ENCODE results near the gene PRDX3. TPM values are rescaled to one million over a fixed set of nuclear protein-coding genes. Genes with fewer than 3 reads are reported as not detected.

PRDX3 gene
- total RNA-seq, 2 donors from 2014 or later = 153 to 173 TPM

DNA sequence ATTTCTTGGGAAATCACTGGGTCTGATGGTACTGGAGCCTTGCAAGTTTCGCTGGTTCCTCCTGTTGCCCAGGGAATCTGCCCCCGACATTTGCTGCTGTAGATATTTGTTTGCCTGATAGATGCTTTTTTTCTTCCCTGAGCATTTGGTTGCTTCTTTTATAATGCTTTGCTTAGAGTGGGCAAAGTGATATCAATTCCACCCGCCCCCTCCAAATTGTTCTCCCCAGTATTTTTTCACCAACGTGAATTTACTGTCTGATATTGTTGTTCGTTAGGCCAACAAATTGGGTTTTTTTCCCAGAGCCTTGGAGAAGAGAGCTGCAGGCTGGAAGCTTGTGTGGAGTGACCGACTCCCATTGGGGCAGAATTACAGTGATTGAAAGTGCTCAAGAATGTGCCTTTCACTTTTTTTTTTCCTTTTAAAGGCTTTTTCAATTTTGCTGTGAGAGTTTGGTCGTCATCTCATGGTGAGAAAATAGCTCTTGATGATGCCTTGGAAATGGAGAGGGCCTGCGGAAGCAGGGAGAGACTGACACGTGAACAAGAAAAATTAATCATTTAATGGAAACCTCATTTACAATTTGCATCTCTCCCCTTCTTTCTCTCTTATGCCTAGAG lies 31.2 kb upstream of the PRDX3 start:
- Histone ChIP-seq H3K36me3 (ENCODE audit: control insufficient read depth, insufficient read depth, low read length) (no peaks in the 10 kb centered on the region), H3K4me3 (ENCODE audit: low read length) (no peak overlapping the region), H3K27me3 (ENCODE audit: control insufficient read depth, insufficient read depth, low read length, poor library complexity, severe bottlenecking) (peaks cover 15% of the 10 kb centered on the region), H3K27ac (ENCODE audit: low read depth, low read length) (no peak overlapping the region), H3K9ac (ENCODE audit: extremely low read depth, low read length, poor library complexity, severe bottlenecking) (no peak overlapping the region), H3K4me1 (ENCODE audit: control insufficient read depth, insufficient read depth, low read length) (peaks cover 12% of the 10 kb centered on the region), H3K9me3 (ENCODE audit: control insufficient read depth, low read length) (no peaks in the 10 kb centered on the region)
- Mint-ChIP-seq H3K9me3 (no peaks in the 10 kb centered on the region), H3K4me1 (peaks cover 43% of the 10 kb centered on the region), H3K4me3 (peak overlapping the region; percentile 66), H3K27ac (no peak overlapping the region), H3K27me3 (ENCODE audit: insufficient read depth) (peaks cover 18% of the 10 kb centered on the region), H3K36me3 (ENCODE audit: low read depth) (no peaks in the 10 kb centered on the region)
- DNase-seq = no peak
- 27 to 39% methylated on average over 3 to 9 of the region's 9 CpGs for WGBS, 2 experiments (ENCODE audit: insufficient coverage in 1 of 2, insufficient read length in 1 of 2)
- TF ChIP-seq, protein P1, sequence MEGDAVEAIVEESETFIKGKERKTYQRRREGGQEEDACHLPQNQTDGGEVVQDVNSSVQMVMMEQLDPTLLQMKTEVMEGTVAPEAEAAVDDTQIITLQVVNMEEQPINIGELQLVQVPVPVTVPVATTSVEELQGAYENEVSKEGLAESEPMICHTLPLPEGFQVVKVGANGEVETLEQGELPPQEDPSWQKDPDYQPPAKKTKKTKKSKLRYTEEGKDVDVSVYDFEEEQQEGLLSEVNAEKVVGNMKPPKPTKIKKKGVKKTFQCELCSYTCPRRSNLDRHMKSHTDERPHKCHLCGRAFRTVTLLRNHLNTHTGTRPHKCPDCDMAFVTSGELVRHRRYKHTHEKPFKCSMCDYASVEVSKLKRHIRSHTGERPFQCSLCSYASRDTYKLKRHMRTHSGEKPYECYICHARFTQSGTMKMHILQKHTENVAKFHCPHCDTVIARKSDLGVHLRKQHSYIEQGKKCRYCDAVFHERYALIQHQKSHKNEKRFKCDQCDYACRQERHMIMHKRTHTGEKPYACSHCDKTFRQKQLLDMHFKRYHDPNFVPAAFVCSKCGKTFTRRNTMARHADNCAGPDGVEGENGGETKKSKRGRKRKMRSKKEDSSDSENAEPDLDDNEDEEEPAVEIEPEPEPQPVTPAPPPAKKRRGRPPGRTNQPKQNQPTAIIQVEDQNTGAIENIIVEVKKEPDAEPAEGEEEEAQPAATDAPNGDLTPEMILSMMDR (conservative IDR thresholded peaks at IDR 0.05) = peak; percentile 23

DNA sequence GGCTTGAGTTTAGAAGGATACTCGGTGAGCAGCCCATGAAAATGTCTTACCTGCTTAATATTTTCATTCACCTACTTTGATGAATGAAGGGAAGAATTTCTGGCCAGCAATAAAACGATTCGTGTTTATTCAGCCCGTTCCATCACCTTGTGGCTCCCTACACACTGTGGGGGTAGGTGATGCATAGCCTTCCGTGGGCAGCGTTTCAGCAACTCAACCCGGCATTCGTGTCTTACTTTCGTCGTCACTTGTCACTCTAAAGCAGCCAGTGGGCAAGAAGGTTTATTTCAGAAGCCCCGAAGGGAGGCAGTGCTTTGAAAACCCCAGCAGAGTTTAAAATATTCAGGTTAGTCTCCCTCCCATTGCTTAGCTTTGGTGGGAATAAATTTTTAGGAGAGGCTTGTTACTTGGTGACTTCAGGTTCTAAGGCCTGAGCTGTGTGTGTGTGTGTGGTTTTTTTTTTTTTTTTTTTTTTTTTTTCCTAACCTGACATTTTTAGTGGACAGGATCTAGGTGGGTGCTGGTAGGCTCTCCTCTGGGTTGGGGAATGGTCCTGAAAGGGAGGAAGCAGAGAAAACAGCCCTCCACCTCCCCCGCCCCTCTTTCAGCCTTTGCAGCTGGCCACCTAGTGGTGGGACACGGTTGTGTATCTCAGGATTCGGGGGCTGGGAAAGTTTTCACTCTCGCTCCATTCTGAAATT lies 30.6 kb upstream of the PRDX3 start:
- Histone ChIP-seq H3K27ac (ENCODE audit: low read depth, low read length) (no peak overlapping the region), H3K9ac (ENCODE audit: extremely low read depth, low read length, poor library complexity, severe bottlenecking) (no peak overlapping the region)

DNA sequence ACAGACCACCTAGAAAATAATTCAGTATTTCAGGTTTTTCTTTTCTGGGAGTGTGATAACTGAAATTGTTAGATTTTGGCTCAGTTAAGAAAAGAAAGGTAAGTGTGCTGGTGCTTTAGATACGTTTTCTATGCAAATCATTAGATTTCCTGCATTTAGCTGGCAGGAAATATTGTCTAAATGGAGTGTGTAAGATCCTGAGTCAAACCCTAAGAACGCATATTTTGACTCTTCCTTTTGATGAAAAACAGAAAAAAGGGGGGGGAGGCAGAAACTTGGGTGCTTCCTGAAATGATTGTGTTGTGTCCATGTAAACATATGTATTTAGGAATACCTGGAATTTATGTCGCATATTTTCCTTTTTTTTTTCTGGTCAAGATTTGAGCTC lies 29.9 kb upstream of the PRDX3 start:
- Histone ChIP-seq H3K27ac (ENCODE audit: low read depth, low read length) (no peak overlapping the region), H3K9me3 (ENCODE audit: control insufficient read depth, low read length) (no peaks in the 10 kb centered on the region), H3K4me3 (ENCODE audit: low read length) (peak overlapping the region; percentile 86), H3K36me3 (ENCODE audit: control insufficient read depth, insufficient read depth, low read length) (no peaks in the 10 kb centered on the region), H3K4me1 (ENCODE audit: control insufficient read depth, insufficient read depth, low read length) (peaks cover 12% of the 10 kb centered on the region), H3K27me3 (ENCODE audit: control insufficient read depth, insufficient read depth, low read length, poor library complexity, severe bottlenecking) (peaks cover 15% of the 10 kb centered on the region), H3K9ac (ENCODE audit: extremely low read depth, low read length, poor library complexity, severe bottlenecking) (no peak overlapping the region)
- no peak for DNase-seq
- H3K9me3 Mint-ChIP-seq = no peaks in the 10 kb centered on the region
- WGBS, 2 experiments (ENCODE audit: insufficient coverage in 1 of 2, insufficient read length in 1 of 2) = 43 to 48% methylated on average over 2 to 3 of the region's 3 CpGs
- TF ChIP-seq, protein P1 (conservative IDR thresholded peaks at IDR 0.05) = no peak
- H3K4me3 Mint-ChIP-seq = peak overlapping the region; percentile 66
- no peak overlapping the region for H3K27ac Mint-ChIP-seq
- H3K36me3 Mint-ChIP-seq (ENCODE audit: low read depth) = no peaks in the 10 kb centered on the region
- peaks cover 18% of the 10 kb centered on the region for H3K27me3 Mint-ChIP-seq (ENCODE audit: insufficient read depth)
- peaks cover 47% of the 10 kb centered on the region for H3K4me1 Mint-ChIP-seq

More for the DNA sequence above, 30.6 kb upstream of the PRDX3 start:
- H3K27me3 ChIP-seq (ENCODE audit: control insufficient read depth, insufficient read depth, low read length, poor library complexity, severe bottlenecking) = peaks cover 15% of the 10 kb centered on the region
- H3K36me3 ChIP-seq (ENCODE audit: control insufficient read depth, insufficient read depth, low read length) = no peaks in the 10 kb centered on the region
- Mint-ChIP-seq H3K4me3 (peak overlapping the region; percentile 66), H3K36me3 (ENCODE audit: low read depth) (no peaks in the 10 kb centered on the region), H3K4me1 (peaks cover 43% of the 10 kb centered on the region), H3K27ac (no peak overlapping the region), H3K9me3 (no peaks in the 10 kb centered on the region), H3K27me3 (ENCODE audit: insufficient read depth) (peaks cover 18% of the 10 kb centered on the region)
- H3K4me3 ChIP-seq (ENCODE audit: low read length) = no peak overlapping the region
- DNase-seq = peak; percentile 88
- WGBS, 2 experiments (ENCODE audit: insufficient coverage in 1 of 2, insufficient read length in 1 of 2) = 29 to 31% methylated on average over 9 to 14 of the region's 15 CpGs
- H3K4me1 ChIP-seq (ENCODE audit: control insufficient read depth, insufficient read depth, low read length) = peaks cover 12% of the 10 kb centered on the region
- H3K9me3 ChIP-seq (ENCODE audit: control insufficient read depth, low read length) = no peaks in the 10 kb centered on the region
- TF ChIP-seq, protein P1 (conservative IDR thresholded peaks at IDR 0.05) = peak; percentile 93
